Measurements from ENCODE around the gene GCK.

GRCh38 chr7:44117801-44118429 lies 71.3 kb downstream of the GCK start:
- TF ChIP-seq CTCF (IDR thresholded peaks at IDR 0.05; ENCODE audit: insufficient read depth, low read length, poor library complexity, severe bottlenecking) (no peak), EZH2phosphoT487 (conservative IDR thresholded peaks at IDR 0.05; ENCODE audit: low read length) (no peak)
